WTC11 (cell line): ENCODE data around the gene OXSM. TPM values are rescaled to one million over a fixed set of nuclear protein-coding genes. Genes with fewer than 3 reads are reported as not detected.

ENCODE experiments used
- ATAC-seq: fragments of 200-7000 bp; cut with Tn5 transposase; 2 replicates; pipeline ENCODE4 v1.10.0; 2021; ENCODE audit warnings: mild to moderate bottlenecking, moderate library complexity
- CTCF ChIA-PET: fragments of 300-600 bp; sonication (Branson Sonifier 250); formaldehyde crosslinking; loops from one replicate; lab custom pipeline; 2021; ENCODE audit warnings: antibody characterized with exemption; lab: Charles Lee
- POLR2A ChIA-PET: fragments of 350-600 bp; sonication (Branson Sonifier 250); formaldehyde crosslinking; loops from one replicate; lab custom pipeline; 2021; ENCODE audit warnings: antibody characterized with exemption; lab: Charles Lee
- DNase-seq: peaks from one replicate; pipeline ENCODE4 v3.0.0; 2021; ENCODE audit warnings: low spot score
- H3K27ac Mint-ChIP-seq: 2 replicates; pipeline ENCODE4 v1.8.0; 2021; ENCODE audit warnings: mixed read lengths
- H3K27me3 Mint-ChIP-seq: 2 replicates; pipeline ENCODE4 v1.8.0; 2021; ENCODE audit warnings: low read depth, mild to moderate bottlenecking, moderate library complexity, mixed read lengths
- H3K36me3 Mint-ChIP-seq: 2 replicates; pipeline ENCODE4 v1.8.0; 2021; ENCODE audit warnings: mixed read lengths
- H3K4me1 Mint-ChIP-seq: 2 replicates; pipeline ENCODE4 v1.8.0; 2022; ENCODE audit warnings: mixed read lengths
- H3K4me3 Mint-ChIP-seq: 2 replicates; pipeline ENCODE4 v1.8.0; 2021; ENCODE audit warnings: mild to moderate bottlenecking, moderate library complexity, mixed read lengths
- H3K9me3 Mint-ChIP-seq: 2 replicates; pipeline ENCODE4 v1.8.0; 2021; ENCODE audit warnings: mixed read lengths
- CREM ChIP-seq: sonication (generic); formaldehyde crosslinking; IDR thresholded peaks from 2 replicates; pipeline ENCODE4 v1.8.1; 2022; ENCODE audit warnings: mild to moderate bottlenecking, missing genetic modification reagents, moderate library complexity
- HMGA2 ChIP-seq: fragments of 250-450 bp; sonication (Bioruptor Pico); IDR thresholded peaks from 2 replicates; pipeline ENCODE4 v1.4.0; 2021; ENCODE audit warnings: mild to moderate bottlenecking, moderate library complexity
- HMGXB4 ChIP-seq: sonication (generic); formaldehyde crosslinking; IDR thresholded peaks from 2 replicates; pipeline ENCODE4 v1.8.1; 2023; ENCODE audit warnings: mild to moderate bottlenecking, moderate library complexity, missing genetic modification reagents
- IRF1 ChIP-seq: sonication (generic); formaldehyde crosslinking; IDR thresholded peaks from 2 replicates; pipeline ENCODE4 v1.8.0; 2023; ENCODE audit warnings: missing genetic modification reagents
- JAZF1 ChIP-seq: fragments of 250-450 bp; sonication (Bioruptor Pico); IDR thresholded peaks from 2 replicates; pipeline ENCODE4 v1.9.0; 2021; ENCODE audit warnings: moderate library complexity, mild to moderate bottlenecking, inconsistent platforms
- JUN ChIP-seq: sonication (generic); formaldehyde crosslinking; IDR thresholded peaks from 2 replicates; pipeline ENCODE4 v1.8.0; 2023; ENCODE audit warnings: mild to moderate bottlenecking, missing genetic modification reagents
- MYBL2 ChIP-seq: sonication (generic); formaldehyde crosslinking; IDR thresholded peaks from 2 replicates; pipeline ENCODE4 v1.8.1; 2023; ENCODE audit warnings: mild to moderate bottlenecking, moderate library complexity, missing genetic modification reagents
- NR1H2 ChIP-seq: sonication (generic); formaldehyde crosslinking; IDR thresholded peaks from 2 replicates; pipeline ENCODE4 v1.9.0; 2021; ENCODE audit warnings: mild to moderate bottlenecking, moderate library complexity, missing genetic modification reagents
- NR2C2 ChIP-seq: sonication (generic); formaldehyde crosslinking; IDR thresholded peaks from 2 replicates; pipeline ENCODE4 v1.8.0; 2022; ENCODE audit warnings: mild to moderate bottlenecking, missing genetic modification reagents
- SMAD3 ChIP-seq: sonication (generic); formaldehyde crosslinking; IDR thresholded peaks from 2 replicates; pipeline ENCODE4 v1.8.0; 2022; ENCODE audit warnings: missing genetic modification reagents, mild to moderate bottlenecking, borderline replicate concordance
- SMAD4 ChIP-seq: sonication (generic); formaldehyde crosslinking; IDR thresholded peaks from 2 replicates; pipeline ENCODE4 v1.8.0; 2022; ENCODE audit warnings: mild to moderate bottlenecking, missing genetic modification reagents
- SOX15 ChIP-seq: fragments of 250-450 bp; sonication (Bioruptor Pico); IDR thresholded peaks from 2 replicates; pipeline ENCODE4 v1.9.0; 2021; ENCODE audit warnings: mild to moderate bottlenecking
- TEAD4 ChIP-seq: sonication (generic); formaldehyde crosslinking; IDR thresholded peaks from 2 replicates; pipeline ENCODE4 v1.8.0; 2022; ENCODE audit warnings: mild to moderate bottlenecking, missing genetic modification reagents
- USF2 ChIP-seq: sonication (generic); formaldehyde crosslinking; IDR thresholded peaks from 2 replicates; pipeline ENCODE4 v1.8.1; 2023; ENCODE audit warnings: mild to moderate bottlenecking, missing genetic modification reagents, moderate library complexity
- ZNF232 ChIP-seq: sonication (generic); formaldehyde crosslinking; IDR thresholded peaks from 2 replicates; pipeline ENCODE4 v1.8.0; 2022; ENCODE audit warnings: mild to moderate bottlenecking, missing genetic modification reagents
- ZNF396 ChIP-seq: fragments of 250-450 bp; sonication (Bioruptor Pico); IDR thresholded peaks from 2 replicates; pipeline ENCODE4 v1.8.0; 2021; ENCODE audit warnings: mild to moderate bottlenecking, moderate library complexity, borderline replicate concordance
- ZNF416 ChIP-seq: fragments of 250-450 bp; sonication (Bioruptor Pico); IDR thresholded peaks from 2 replicates; pipeline ENCODE4 v1.9.0; 2021; ENCODE audit warnings: mild to moderate bottlenecking, inconsistent platforms
- ZNF423 ChIP-seq: fragments of 250-450 bp; sonication (Bioruptor Pico); IDR thresholded peaks from 2 replicates; pipeline ENCODE4 v2.1.2; 2022; ENCODE audit warnings: mild to moderate bottlenecking, moderate library complexity
- total RNA-seq: library from RNA; stranded (reverse); gene quantifications from 3 replicates; pipeline ENCODE4 v1.2.3, GENCODE V29; 2021
- TF ChIP-seq, protein P1 (sequence below): sonication (generic); formaldehyde crosslinking; conservative IDR thresholded peaks from 2 replicates; pipeline ENCODE4 v1.8.1; 2023; ENCODE audit warnings: mild to moderate bottlenecking, low read depth, missing genetic modification reagents, moderate library complexity
- TF ChIP-seq, protein P2 (sequence below): sonication (generic); formaldehyde crosslinking; IDR thresholded peaks from 2 replicates; pipeline ENCODE4 v1.8.1; 2023; ENCODE audit warnings: mild to moderate bottlenecking, missing genetic modification reagents
- TF ChIP-seq, protein P3 (sequence below): sonication (generic); formaldehyde crosslinking; IDR thresholded peaks from 2 replicates; pipeline ENCODE4 v1.8.1; 2022; ENCODE audit warnings: mild to moderate bottlenecking, moderate library complexity, missing genetic modification reagents
- TF ChIP-seq, protein P4 (sequence below): sonication (generic); formaldehyde crosslinking; IDR thresholded peaks from 2 replicates; pipeline ENCODE4 v1.8.1; 2022; ENCODE audit warnings: mild to moderate bottlenecking, missing genetic modification reagents, moderate library complexity, borderline replicate concordance

OXSM gene
- total RNA-seq, 1 experiment from 2014 or later: 2.7 TPM

- TF ChIP-seq HMGXB4 (CRISPR knock-in tag): no peak
- TF ChIP-seq, protein P1, sequence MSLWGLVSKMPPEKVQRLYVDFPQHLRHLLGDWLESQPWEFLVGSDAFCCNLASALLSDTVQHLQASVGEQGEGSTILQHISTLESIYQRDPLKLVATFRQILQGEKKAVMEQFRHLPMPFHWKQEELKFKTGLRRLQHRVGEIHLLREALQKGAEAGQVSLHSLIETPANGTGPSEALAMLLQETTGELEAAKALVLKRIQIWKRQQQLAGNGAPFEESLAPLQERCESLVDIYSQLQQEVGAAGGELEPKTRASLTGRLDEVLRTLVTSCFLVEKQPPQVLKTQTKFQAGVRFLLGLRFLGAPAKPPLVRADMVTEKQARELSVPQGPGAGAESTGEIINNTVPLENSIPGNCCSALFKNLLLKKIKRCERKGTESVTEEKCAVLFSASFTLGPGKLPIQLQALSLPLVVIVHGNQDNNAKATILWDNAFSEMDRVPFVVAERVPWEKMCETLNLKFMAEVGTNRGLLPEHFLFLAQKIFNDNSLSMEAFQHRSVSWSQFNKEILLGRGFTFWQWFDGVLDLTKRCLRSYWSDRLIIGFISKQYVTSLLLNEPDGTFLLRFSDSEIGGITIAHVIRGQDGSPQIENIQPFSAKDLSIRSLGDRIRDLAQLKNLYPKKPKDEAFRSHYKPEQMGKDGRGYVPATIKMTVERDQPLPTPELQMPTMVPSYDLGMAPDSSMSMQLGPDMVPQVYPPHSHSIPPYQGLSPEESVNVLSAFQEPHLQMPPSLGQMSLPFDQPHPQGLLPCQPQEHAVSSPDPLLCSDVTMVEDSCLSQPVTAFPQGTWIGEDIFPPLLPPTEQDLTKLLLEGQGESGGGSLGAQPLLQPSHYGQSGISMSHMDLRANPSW (CRISPR knock-in tag): no peak
Observed at GRCh38 chr3:25837038-25837437, 47.1 kb downstream of the OXSM start (continued).

DNA sequence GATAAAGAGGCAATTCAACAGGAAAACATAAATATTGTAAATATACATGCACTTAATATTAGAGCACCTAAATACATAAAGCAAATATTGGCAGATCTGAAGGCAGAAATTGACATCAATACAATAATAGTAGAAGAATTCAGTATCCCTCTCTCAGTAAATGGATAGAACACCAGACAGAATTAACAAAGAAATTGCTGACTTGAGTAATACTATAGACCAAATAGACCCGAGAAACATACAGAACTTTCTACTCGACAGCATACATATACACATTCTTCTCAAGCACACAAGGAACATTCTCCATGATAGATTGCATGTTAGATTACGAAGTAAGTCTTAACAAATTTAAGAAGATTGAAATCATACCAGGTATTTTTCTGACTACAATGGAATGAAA is 50.2 kb downstream of the OXSM start:
- Mint-ChIP-seq H3K4me1 (no peaks in the 10 kb centered on the region), H3K36me3 (no peaks in the 10 kb centered on the region), H3K27ac (no peak overlapping the region), H3K9me3 (no peaks in the 10 kb centered on the region; the same call in 1 of the 2 replicates), H3K4me3 (no peak overlapping the region), H3K27me3 (no peaks in the 10 kb centered on the region; the same call in 1 of the 2 replicates)
- TF ChIP-seq SOX15 (CRISPR knock-in tag) (no peak), JAZF1 (no peak), NR1H2 (CRISPR knock-in tag) (no peak), CREM (no peak), MYBL2 (CRISPR knock-in tag) (no peak), ZNF396 (CRISPR knock-in tag) (no peak), ZNF232 (no peak)
- no peak for ATAC-seq
- no peak for DNase-seq
- ChIA-PET POLR2A (no interaction called here), CTCF (no interaction called here)

DNA sequence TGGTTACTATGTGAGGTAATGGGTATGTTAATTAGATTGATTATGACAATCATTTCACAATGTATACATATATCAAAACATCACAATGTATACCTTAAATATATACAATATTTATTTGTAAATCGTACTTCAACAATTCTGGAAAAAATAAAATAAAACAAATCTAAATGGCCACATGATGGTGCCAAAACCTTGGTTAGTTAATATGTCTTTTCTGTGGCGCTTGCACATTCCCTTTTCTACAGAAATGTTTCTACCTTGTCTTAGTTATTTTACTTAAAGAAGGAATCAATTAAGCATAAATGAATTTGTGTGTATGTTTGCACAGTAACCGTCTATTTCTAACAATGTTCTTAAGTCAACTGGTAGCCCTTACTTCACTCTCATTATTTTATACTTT is 53.4 kb downstream of the OXSM start:
- Mint-ChIP-seq H3K27ac (no peak overlapping the region), H3K4me3 (no peak overlapping the region), H3K4me1 (no peaks in the 10 kb centered on the region), H3K36me3 (no peaks in the 10 kb centered on the region), H3K9me3 (no peaks in the 10 kb centered on the region; the same call in 1 of the 2 replicates), H3K27me3 (no peaks in the 10 kb centered on the region; the same call in 1 of the 2 replicates)
- DNase-seq (no peak), ATAC-seq (no peak)
- no peak for TF ChIP-seq IRF1 (CRISPR knock-in tag)
- TF ChIP-seq USF2 (CRISPR knock-in tag): no peak
- TF ChIP-seq, protein P2, sequence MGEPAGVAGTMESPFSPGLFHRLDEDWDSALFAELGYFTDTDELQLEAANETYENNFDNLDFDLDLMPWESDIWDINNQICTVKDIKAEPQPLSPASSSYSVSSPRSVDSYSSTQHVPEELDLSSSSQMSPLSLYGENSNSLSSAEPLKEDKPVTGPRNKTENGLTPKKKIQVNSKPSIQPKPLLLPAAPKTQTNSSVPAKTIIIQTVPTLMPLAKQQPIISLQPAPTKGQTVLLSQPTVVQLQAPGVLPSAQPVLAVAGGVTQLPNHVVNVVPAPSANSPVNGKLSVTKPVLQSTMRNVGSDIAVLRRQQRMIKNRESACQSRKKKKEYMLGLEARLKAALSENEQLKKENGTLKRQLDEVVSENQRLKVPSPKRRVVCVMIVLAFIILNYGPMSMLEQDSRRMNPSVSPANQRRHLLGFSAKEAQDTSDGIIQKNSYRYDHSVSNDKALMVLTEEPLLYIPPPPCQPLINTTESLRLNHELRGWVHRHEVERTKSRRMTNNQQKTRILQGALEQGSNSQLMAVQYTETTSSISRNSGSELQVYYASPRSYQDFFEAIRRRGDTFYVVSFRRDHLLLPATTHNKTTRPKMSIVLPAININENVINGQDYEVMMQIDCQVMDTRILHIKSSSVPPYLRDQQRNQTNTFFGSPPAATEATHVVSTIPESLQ (CRISPR knock-in tag): no peak
- TF ChIP-seq, protein P3, sequence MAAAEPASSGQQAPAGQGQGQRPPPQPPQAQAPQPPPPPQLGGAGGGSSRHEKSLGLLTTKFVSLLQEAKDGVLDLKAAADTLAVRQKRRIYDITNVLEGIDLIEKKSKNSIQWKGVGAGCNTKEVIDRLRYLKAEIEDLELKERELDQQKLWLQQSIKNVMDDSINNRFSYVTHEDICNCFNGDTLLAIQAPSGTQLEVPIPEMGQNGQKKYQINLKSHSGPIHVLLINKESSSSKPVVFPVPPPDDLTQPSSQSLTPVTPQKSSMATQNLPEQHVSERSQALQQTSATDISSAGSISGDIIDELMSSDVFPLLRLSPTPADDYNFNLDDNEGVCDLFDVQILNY (CRISPR knock-in tag): no peak
- no peak for TF ChIP-seq JUN (CRISPR knock-in tag)
- TF ChIP-seq ZNF416 (CRISPR knock-in tag): no peak
- no peak for TF ChIP-seq TEAD4 (CRISPR knock-in tag)
- TF ChIP-seq, protein P4, sequence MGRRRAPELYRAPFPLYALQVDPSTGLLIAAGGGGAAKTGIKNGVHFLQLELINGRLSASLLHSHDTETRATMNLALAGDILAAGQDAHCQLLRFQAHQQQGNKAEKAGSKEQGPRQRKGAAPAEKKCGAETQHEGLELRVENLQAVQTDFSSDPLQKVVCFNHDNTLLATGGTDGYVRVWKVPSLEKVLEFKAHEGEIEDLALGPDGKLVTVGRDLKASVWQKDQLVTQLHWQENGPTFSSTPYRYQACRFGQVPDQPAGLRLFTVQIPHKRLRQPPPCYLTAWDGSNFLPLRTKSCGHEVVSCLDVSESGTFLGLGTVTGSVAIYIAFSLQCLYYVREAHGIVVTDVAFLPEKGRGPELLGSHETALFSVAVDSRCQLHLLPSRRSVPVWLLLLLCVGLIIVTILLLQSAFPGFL (CRISPR knock-in tag): no peak
- TF ChIP-seq SMAD3 (CRISPR knock-in tag): no peak
- TF ChIP-seq, protein P1 (CRISPR knock-in tag): no peak
- no peak for TF ChIP-seq ZNF232
- no peak for TF ChIP-seq SMAD4 (CRISPR knock-in tag)
- TF ChIP-seq HMGA2 (CRISPR knock-in tag): no peak
- TF ChIP-seq NR2C2 (CRISPR knock-in tag): no peak
- no peak for TF ChIP-seq ZNF423 (CRISPR knock-in tag)
- CTCF ChIA-PET: no interaction called here
- POLR2A ChIA-PET: no interaction called here
